ENCODE measurements around the gene PTGR1. TPM values are rescaled to one million over a fixed set of nuclear protein-coding genes. Genes with fewer than 3 reads are reported as not detected.

The PTGR1 gene
- total and polyA plus RNA-seq, 2 of the 8 experiments (the other 6 are each of a cell fraction or from before 2014, with no cell fraction given) = 16.9 to 28.5 TPM

GRCh38 chr9:111632695-111633388 is 33.4 kb upstream of the PTGR1 start:
- DNase-seq (ENCODE audit: low read depth in 1 of 2, low spot score in 2 of 2) = no peak
- TF ChIP-seq RNF2 (IDR thresholded peaks at IDR 0.05; ENCODE audit: borderline replicate concordance, low read depth, low read length, missing control alignments, poor library complexity, severe bottlenecking) = no peak
- no peak for TF ChIP-seq POLR2A (IDR thresholded peaks at IDR 0.05; ENCODE audit: control extremely low read depth in 1 of 2, low read depth in 2 of 2, low read length in 2 of 2)

More at GRCh38 chr9:111632695-111633388, 33.4 kb upstream of the PTGR1 start:
- no peak overlapping the region for H2BK120ac ChIP-seq (replicated peaks; ENCODE audit: low read depth, low read length)
- H2AK5ac ChIP-seq (ENCODE audit: low read depth, low read length) = no peak overlapping the region
- H4K5ac ChIP-seq (ENCODE audit: insufficient read length, low read depth, low read length) = no peak overlapping the region
- no peaks in the 10 kb centered on the region for H3K9me3 ChIP-seq (ENCODE audit: insufficient read depth in 2 of 2, low read depth in 1 of 2, low read length in 1 of 2)
- peaks cover 13 to 63% of the 10 kb centered on the region in 2 experiments for H3K79me2 ChIP-seq (ENCODE audit: control insufficient read depth in 1 of 2, insufficient read depth in 2 of 2, low read length in 2 of 2)
- H3K36me3 ChIP-seq (ENCODE audit: control insufficient read depth in 2 of 4, insufficient read depth in 4 of 4, low read length in 3 of 4) = no peaks in the 10 kb centered on the region
- no peak for FAIRE-seq
- H2AFZ ChIP-seq (ENCODE audit: low read length) = no peak overlapping the region
- H3K79me1 ChIP-seq (ENCODE audit: low read depth, low read length) = no peaks in the 10 kb centered on the region; the same call in none of the 2 replicates
- H2BK12ac ChIP-seq (ENCODE audit: low read depth, low read length) = no peak overlapping the region
- H3K23me2 ChIP-seq (ENCODE audit: low read depth, low read length) = peaks cover 8% of the 10 kb centered on the region; the same call in 1 of the 2 replicates
- no peak overlapping the region for H3K27ac ChIP-seq (ENCODE audit: low read depth, low read length)
- no peak overlapping the region for H2BK5ac ChIP-seq (ENCODE audit: low read depth, low read length)
- H2BK15ac ChIP-seq (ENCODE audit: low read length) = no peak overlapping the region
- H4K91ac ChIP-seq (replicated peaks; ENCODE audit: insufficient read length, low read length) = no peak overlapping the region
- no peak overlapping the region for H3K9ac ChIP-seq (replicated peaks in 1 of 4; ENCODE audit: extremely low read depth in 1 of 4, low read depth in 3 of 4, low read length in 3 of 4)
- H4K8ac ChIP-seq (ENCODE audit: extremely low read depth, insufficient read depth, low read length) = no peak overlapping the region
- peak overlapping the region in 3 of 4 experiments; percentile 81 to 92 (median 89); a peak in 5 of 8 replicates for H3K4me3 ChIP-seq (ENCODE audit: extremely low read depth in 1 of 4, insufficient read depth in 2 of 4, low read depth in 3 of 4, low read length in 4 of 4)
- H3K23ac ChIP-seq (ENCODE audit: insufficient read length) = no peak overlapping the region
- H3K4ac ChIP-seq (replicated peaks; ENCODE audit: insufficient read length, low read depth, low read length) = no peak overlapping the region
- no peak overlapping the region for H3K18ac ChIP-seq (ENCODE audit: extremely low read depth, low read length)
- H4K20me1 ChIP-seq (replicated peaks in 1 of 2; ENCODE audit: control insufficient read depth in 1 of 2, insufficient read depth in 2 of 2, low read length in 2 of 2) = peaks cover 3 to 9% of the 10 kb centered on the region in 2 experiments
- CTCF ChIA-PET (ENCODE audit: partially characterized antibody) = interaction anchor here (0.5 kb wide), 1 partner anchor 24 kb away, joined by 4 read pairs; no protein-coding TSS in a partner anchor
- POLR2A ChIA-PET (ENCODE audit: partially characterized antibody) = interaction anchor here (0.6 to 5.0 kb wide), 4 partner anchors 12 to 34 kb away, joined by 3 to 27 read pairs (median 3); partner anchors contain the start of gene PTGR1
- no peak overlapping the region for H3K14ac ChIP-seq (ENCODE audit: insufficient read length)
- 85% methylated on average over 7 of the region's 7 CpGs; no CpG with 5 or more reads in 1 of the 2 experiments for WGBS, 2 experiments (ENCODE audit: extremely low coverage in 1 of 2, insufficient coverage in 1 of 2, insufficient read length in 1 of 2, insufficient replicate concordance in 2 of 2, low coverage in 1 of 2, low lambda C conversion rate in 2 of 2, missing lambda C conversion rate in 1 of 2)
- H3K4me2 ChIP-seq (ENCODE audit: insufficient read depth in 1 of 2, low read depth in 2 of 2, low read length in 2 of 2) = peak overlapping the region; percentile 77 to 94; a peak in 3 of 4 replicates
- no peak overlapping the region for H3K56ac ChIP-seq (replicated peaks; ENCODE audit: insufficient read length, low read depth, low read length)
- no peak overlapping the region for H2BK20ac ChIP-seq (ENCODE audit: low read length)
- peaks cover 0 to 3% (median 1%) of the 10 kb centered on the region in 4 experiments; a peak in 3 of 7 replicates for H3K4me1 ChIP-seq (replicated peaks in 1 of 4; ENCODE audit: control insufficient read depth in 3 of 4, insufficient read depth in 4 of 4, low read length in 3 of 4)
- H3K27me3 ChIP-seq (replicated peaks in 1 of 4; ENCODE audit: control insufficient read depth in 3 of 4, extremely low read depth in 1 of 4, insufficient read depth in 3 of 4, low read length in 3 of 4) = no peaks in the 10 kb centered on the region

Measured in H1 (cell line).